ENCODE data around the gene UBQLN1. TPM values are rescaled to one million over a fixed set of nuclear protein-coding genes. Genes with fewer than 3 reads are reported as not detected.
"Not testable (repeated sequence)": the region's sequence is repeated elsewhere in the genome, so short reads cannot be mapped to it uniquely, and the experiment has no call there.

The UBQLN1 gene
- 100 to 1,000 TPM in 1 of 4 donors, 10 to 100 TPM in 3; 65.4 to 120 (median 78.5) TPM for total RNA-seq

GRCh38 chr9:83707768-83708514 lies at the start of gene UBQLN1:
Gene UBQLN1 (minus strand): TSS chr9:83707958. CDS start chr9:83707679, 279 bp downstream.
- Histone ChIP-seq H3K9me3 (no peaks in the 10 kb centered on the region), H3K27me3 (no peaks in the 10 kb centered on the region), H3K27ac (peak within 1 kb of the TSS; percentile 96 to 99 (median 98)), H3K4me3 (peak within 1 kb of the TSS; percentile 82 to 92 (median 86)), H3K36me3 (no peaks in the 10 kb centered on the region), H3K4me1 (peaks cover 0 to 42% (median 15%) of the 10 kb centered on the region in 3 donors)
- peak; percentile 77 for DNase-seq
- TF ChIP-seq CTCF (IDR thresholded peaks at IDR 0.05) (peak in 3 of 6 experiments; percentile 16 to 28 (median 19)), POLR2A (IDR thresholded peaks at IDR 0.05) (peak in 3 of 4 donors; percentile 64 to 98 (median 92))
- intact Hi-C loops (cut with DNase I): no loop called here
- 0% methylated on average over 12 to 29 of the region's 67 CpGs for WGBS, 2 donors

GRCh38 chr9:83754383-83754977 lies 46.7 kb upstream of the UBQLN1 start:
- H3K9me3 ChIP-seq: no peaks in the 10 kb centered on the region
- intact Hi-C loops (cut with DNase I): no loop called here
- no peak for DNase-seq
- H3K4me1 ChIP-seq: no peaks in the 10 kb centered on the region
- H3K27me3 ChIP-seq: no peaks in the 10 kb centered on the region
- H3K4me3 ChIP-seq: no peak overlapping the region
- TF ChIP-seq POLR2A (IDR thresholded peaks at IDR 0.05): no peak
- TF ChIP-seq CTCF (IDR thresholded peaks at IDR 0.05): no peak
- H3K36me3 ChIP-seq: peaks cover 0 to 28% (median 0%) of the 10 kb centered on the region in 3 donors
- H3K27ac ChIP-seq: no peak overlapping the region

- Histone ChIP-seq H3K36me3 (peaks cover 0 to 28% (median 0%) of the 10 kb centered on the region in 3 donors), H3K9me3 (no peaks in the 10 kb centered on the region), H3K4me3 (no peak overlapping the region), H3K27me3 (no peaks in the 10 kb centered on the region), H3K27ac (no peak overlapping the region), H3K4me1 (no peaks in the 10 kb centered on the region)
- WGBS, 2 donors: 77 to 79% methylated on average over 3 of the region's 3 CpGs
- intact Hi-C loops (cut with DNase I): no loop called here
- no peak for DNase-seq
- TF ChIP-seq CTCF (IDR thresholded peaks at IDR 0.05): no peak
- TF ChIP-seq POLR2A (IDR thresholded peaks at IDR 0.05): no peak
Observed at GRCh38 chr9:83749706-83750105, 41.9 kb upstream of the UBQLN1 start.

GRCh38 chr9:83744206-83744605 lies 36.4 kb upstream of the UBQLN1 start:
- H3K27me3 ChIP-seq: no peaks in the 10 kb centered on the region
- TF ChIP-seq CTCF (IDR thresholded peaks at IDR 0.05) (no peak), POLR2A (IDR thresholded peaks at IDR 0.05) (no peak)
- H3K4me1 ChIP-seq: no peaks in the 10 kb centered on the region
- DNase-seq: no peak
- no peaks in the 10 kb centered on the region for H3K9me3 ChIP-seq
- intact Hi-C loops (cut with DNase I): no loop called here
- H3K36me3 ChIP-seq: no peaks in the 10 kb centered on the region
- 81 to 89% methylated on average over 1 of the region's 1 CpG for WGBS, 2 donors
- no peak overlapping the region for H3K4me3 ChIP-seq
- H3K27ac ChIP-seq: no peak overlapping the region

- H3K36me3 ChIP-seq: no peaks in the 10 kb centered on the region
- 88 to 94% methylated on average over 4 of the region's 4 CpGs for WGBS, 2 donors
- H3K27ac ChIP-seq: no peak overlapping the region
- no peak for DNase-seq
- no peaks in the 10 kb centered on the region for H3K27me3 ChIP-seq
- no peaks in the 10 kb centered on the region for H3K9me3 ChIP-seq
- intact Hi-C loops (cut with DNase I): no loop called here
- H3K4me1 ChIP-seq: no peaks in the 10 kb centered on the region
- H3K4me3 ChIP-seq: no peak overlapping the region
- TF ChIP-seq CTCF (IDR thresholded peaks at IDR 0.05): no peak
- TF ChIP-seq POLR2A (IDR thresholded peaks at IDR 0.05): no peak
Observed at GRCh38 chr9:83733739-83734138, 26.0 kb upstream of the UBQLN1 start.

GRCh38 chr9:83728591-83729368 lies 21.0 kb upstream of the UBQLN1 start:
- H3K9me3 ChIP-seq; H3K27ac ChIP-seq; intact Hi-C loops (cut with DNase I); DNase-seq; H3K36me3 ChIP-seq; H3K4me3 ChIP-seq; H3K4me1 ChIP-seq; H3K27me3 ChIP-seq: not testable (repeated sequence)
- 90 to 97% methylated on average over 2 to 7 of the region's 22 CpGs for WGBS, 2 donors
